Activated CD8-positive, alpha-beta memory T cell treated with anti-CD3 and anti-CD28 coated beads for 24 hours (primary cell): Measurements from ENCODE around the gene PCSK6.

Experiments used
- DNase-seq: peaks from one replicate; pipeline ENCODE4 v3.0.0-alpha.2; 2020

PCSK6 gene

DNA sequence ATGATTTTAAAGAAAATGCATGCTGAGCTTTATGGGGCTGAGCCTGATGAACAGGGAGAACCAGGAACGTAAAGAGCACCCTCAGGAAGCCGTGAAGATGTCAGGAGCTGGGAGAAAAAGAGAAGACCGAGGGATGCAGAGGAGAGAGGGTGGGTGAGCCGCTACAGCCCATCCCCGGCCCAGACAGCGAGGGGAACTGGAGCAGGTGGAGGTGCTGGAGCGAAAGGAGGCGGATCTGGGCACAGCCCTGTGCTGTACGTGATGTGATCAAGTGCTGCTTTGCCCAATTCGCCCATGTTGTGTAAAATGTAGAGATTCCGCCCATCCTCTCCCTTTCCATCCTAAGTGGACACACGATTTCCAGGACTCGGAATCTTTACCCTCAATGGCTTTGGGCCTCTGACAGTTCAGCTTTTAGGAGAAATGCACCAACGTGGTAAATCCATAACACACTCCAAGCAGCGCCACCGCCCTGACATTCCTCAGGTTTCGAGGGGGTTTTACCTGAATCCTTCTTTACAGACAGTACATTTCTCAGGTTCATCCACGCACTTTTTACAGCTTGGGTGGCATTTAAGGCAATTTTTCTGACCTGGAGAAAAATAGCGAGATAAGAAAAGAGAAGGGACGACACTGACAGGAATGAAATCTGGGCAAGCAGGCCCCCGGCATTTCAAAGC, 167.4 kb downstream of the PCSK6 start:
- no peak for DNase-seq

DNA sequence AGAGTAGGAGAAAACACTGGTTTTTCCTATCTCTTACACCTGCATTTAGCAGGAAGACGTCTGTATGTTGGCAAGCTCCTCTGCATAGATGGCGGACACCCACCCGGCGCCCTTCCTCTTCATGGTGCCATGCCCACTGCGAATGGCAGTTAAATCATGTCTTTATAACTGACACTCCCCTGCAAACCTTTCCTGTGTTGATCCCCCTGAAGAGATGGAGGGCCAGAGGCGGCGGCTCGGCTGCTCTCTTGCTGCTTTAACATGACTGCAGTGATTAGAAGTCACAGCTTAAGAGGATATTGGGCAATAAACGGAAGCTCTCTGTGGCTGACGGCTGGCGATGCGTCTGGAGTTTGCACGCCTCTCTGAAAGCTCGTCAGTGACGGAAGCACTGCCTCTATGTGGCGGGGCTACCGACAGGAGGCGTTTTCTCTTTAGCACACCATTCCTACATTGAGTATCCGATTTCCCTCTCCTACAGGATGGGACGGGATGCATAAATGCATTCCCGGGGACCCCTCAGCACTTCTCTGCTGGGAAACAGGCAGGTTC, 168.9 kb downstream of the PCSK6 start:
- DNase-seq: peak; percentile 80

DNA sequence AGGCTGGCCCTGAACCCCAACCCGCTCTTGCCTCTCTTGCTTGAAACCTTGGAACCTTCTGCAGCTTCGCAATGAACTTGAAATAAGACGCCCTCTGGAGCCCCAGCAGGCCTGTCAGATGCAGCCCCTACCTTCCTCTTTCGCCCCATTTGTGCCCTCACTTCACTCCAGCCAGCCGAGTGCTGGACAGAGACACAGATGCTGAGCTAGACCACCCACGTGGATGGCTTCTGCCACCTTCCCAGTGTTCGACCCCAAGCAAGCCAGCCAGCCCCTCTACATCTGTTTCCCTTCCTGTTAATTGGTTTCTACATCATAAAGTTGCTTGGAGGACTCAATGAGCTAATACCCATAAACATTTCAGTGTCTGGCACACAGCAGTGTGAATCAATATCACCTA, 170.7 kb downstream of the PCSK6 start:
- DNase-seq: no peak

DNA sequence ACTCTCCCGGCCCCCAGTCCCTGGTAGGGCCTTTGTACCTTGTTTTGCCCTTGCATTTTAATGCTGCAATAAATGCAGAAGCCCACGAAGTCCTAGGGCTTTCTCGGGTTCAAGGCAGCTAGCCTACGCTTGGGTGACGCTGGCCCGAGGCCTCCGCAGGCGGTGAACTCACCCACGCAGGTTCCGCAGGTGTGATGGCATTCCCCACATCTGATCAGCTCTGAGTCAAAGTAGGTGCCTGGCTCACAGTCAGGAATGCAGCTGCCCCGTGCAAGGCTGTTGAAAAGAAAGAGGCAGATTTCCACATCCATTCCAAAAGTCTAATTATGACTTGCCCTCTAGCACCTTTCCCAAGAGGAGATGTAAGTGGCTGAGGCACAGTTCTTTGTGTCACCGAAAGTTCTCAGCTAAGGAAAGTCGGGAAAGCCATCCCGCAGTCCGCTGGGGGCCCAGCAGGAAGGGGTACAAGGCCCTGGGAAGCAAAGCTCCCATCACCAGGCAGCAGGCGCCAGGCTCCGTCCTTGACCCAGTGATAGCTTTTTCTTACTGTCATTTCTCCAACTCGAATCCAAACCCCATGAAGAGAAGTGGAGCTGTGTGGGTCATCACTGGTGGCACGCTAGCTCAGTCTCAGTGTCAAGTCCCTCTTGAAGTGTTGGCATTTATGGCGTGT, 171.2 kb downstream of the PCSK6 start:
- DNase-seq: no peak

DNA sequence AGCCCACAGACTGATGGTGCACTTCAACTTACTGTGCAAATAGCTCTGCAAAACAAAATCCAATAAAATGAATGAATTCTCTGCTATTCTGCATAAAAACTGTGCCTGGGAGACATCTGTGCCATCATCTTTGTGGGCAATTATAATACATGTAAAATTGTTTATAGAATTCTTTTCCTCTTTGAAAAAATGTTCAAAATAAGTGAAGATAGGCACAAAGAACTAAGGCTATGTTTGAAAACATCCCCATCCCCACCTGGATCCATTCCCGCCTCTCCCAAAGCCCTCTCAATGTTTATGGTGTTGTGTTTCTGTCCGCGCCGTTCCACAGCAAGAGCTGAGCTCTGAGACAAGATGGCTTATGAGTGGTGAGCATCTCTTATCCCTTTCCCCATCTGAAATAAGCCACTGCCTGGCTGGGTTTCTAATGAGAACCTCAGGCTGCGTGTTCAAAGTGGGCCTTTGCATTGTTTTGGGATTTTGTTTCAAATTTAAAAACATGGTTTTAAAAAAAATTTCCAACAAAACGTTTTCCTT, 172.1 kb downstream of the PCSK6 start:
- no peak for DNase-seq

DNA sequence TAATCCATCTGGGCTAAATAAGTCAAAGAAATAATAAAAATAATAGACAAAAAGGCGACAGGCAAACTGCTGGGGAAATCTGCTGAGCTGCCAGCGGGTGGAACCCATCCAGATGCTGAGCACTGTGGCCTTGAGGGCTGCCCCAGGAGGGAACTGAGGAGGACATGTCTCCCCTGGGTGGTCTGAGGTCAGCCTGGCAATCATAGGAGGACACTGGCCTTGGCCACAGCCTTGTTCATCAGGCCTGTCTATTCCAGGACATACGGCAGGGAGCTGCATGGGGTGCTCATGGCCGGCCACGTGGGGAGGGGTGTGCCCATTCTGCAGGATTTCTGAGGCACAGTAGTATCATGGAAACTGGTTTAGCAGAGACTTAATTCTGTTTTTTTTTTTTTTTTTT, 173.0 kb downstream of the PCSK6 start:
- no peak for DNase-seq

DNA sequence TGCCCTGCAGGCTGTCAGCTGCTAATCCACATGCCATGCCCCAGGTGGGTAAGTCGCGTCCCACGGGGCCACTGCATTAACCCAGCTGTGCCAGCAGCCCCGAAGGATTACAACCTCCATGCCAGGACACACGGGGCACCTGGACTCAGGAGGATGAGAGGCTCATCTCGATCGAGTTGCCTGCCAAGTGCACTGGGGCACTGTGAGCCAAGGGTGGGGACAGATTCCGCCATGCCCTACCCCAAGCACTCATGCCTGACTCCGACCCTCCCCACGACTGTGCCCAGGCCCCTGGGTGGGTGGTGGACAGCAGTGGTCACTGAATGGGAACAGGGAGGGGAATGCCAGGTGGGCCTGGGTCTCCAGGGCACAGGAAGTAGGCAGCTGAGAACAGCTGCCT, 173.8 kb downstream of the PCSK6 start:
- DNase-seq: no peak

DNA sequence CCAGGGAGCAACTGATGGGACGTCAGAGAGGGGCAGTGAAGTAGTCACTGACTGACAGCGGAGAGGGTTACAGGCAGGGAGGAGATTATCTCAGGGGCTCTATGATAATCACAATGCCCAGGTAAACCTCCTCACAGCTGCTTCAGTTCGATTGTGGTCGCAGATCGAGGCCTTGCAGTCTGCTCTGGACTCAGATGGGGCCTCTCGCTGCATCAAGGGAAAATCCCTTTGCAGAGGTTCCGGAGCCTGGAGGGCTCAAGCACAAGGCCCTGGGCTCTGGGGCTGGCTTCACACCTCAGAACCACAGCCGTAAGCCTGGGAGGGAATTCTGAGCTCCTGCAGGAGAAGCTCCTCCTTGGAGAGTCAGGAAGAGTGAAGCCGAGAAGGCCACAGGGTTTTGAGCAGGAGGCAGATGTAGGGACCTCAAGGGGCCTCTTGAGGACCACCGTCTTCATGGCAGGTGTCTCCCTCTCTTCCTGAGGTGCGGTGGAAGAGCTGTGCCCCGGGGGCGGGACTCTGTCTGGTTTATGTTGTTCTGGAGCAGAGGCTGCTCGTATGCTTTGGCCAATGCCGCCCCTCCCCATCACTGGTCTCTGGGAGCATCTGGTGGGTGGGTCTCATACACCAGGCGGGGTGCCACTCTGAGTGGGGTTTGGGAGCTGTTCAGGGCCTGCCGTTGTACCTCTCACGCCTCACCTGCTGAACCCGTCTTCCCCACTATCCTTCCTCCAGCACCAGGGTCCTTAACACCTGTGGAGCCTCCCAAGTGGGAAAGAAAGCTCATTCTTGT, 175.0 kb downstream of the PCSK6 start:
- no peak for DNase-seq

DNA sequence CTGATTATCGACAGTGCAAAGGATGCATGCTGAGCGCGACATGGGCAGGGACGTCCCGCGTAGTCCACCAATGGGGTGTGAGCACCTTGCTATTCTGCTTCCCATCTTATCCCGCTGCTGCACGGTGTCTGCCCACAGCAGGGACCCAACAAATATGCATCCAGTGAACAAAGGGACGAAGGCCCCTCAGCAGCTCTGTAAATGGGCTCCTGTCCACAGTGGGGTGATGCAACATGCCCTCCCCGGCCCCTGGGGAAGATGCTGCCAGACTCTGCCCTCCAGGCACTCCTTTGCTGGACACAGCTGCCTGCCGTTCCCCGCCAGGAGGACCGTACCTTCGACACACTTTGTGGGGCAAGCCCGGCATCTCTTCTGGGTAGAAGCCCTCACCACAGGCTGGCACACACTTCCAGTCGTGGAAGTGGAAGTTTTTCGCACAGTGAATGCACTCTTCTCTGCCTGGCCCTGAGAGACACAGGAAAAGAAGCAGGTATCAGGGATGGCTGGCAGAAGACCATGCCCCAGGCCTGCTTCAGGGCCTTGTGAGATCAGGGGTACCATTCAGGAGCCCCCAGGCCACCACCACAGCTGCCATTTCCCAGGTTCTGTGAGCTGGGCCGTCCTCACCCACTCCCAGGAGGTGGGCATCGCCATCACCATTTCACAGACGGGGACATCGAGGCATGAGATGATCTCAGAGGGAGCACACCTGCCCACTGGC, 176.3 kb downstream of the PCSK6 start:
- no peak for DNase-seq

DNA sequence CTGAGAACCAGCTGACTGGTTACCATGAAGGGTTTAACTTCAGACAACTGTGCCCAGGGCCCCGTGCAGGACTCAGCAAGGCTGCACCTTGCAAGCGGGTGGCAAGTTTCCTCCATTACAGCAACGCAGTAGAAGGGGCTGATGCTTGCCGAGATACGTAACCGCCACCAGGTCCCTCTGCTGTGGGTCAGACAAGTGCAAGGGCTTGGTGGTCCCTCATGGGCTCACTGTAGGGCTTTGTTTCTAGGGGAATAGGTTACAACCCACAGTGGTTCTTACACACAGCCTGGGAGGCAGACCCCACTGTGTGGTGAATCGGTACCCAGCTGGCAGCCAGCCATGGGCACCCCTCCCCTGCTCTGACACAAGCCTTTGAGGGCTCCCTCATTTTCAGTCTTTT, 179.0 kb downstream of the PCSK6 start:
- no peak for DNase-seq

DNA sequence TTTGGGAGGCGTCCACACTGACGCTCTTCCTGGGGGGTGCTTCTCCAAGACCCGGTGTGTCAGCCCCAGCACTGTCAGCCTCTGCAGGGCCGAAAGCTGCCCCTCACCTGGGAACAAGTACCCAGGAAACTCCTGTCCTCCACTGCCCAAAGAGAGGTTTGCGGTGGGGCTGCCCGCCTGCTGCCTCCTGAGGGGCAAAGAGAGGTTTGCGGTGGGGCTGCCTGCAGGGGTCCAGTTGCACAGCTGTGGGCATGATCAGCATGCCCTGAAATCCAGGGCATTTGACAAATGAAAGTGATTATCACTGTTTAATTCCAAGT, 179.4 kb downstream of the PCSK6 start:
- DNase-seq: no peak

DNA sequence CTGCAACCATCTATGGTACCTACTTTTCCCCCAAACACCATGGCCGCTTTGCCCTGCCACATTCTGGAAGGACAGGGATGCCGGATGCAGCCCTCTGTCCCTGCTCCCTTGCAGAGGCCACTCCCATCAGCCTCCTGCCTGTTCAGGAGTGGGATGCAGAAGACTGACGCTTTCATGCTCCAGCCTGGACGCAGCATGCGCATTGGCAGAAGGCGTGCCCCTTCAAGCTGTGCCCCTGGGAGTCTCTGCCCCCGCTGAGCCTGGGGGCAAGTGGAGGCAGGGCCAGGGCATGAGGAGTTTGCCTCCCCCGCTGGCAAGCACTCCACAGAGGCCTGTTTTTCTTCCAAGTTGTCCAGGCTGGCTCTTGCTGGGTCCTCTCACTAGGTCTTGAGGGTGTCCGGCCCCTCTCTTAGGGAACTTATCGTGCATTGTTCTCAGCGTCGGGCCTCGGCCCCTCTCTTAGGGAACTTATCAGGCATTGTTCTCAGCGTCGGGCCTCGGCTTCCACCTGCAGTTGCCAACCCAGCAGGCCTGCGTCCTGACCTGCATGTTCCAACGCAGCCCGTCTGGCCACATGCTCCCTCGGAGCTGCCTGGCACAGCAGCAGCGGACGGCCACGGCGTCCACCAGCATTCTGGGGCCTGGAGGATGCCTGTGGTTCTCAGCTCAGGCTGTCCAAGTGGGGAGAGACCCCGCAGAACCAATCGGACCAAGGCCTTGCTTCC, 179.9 kb downstream of the PCSK6 start:
- DNase-seq: no peak

DNA sequence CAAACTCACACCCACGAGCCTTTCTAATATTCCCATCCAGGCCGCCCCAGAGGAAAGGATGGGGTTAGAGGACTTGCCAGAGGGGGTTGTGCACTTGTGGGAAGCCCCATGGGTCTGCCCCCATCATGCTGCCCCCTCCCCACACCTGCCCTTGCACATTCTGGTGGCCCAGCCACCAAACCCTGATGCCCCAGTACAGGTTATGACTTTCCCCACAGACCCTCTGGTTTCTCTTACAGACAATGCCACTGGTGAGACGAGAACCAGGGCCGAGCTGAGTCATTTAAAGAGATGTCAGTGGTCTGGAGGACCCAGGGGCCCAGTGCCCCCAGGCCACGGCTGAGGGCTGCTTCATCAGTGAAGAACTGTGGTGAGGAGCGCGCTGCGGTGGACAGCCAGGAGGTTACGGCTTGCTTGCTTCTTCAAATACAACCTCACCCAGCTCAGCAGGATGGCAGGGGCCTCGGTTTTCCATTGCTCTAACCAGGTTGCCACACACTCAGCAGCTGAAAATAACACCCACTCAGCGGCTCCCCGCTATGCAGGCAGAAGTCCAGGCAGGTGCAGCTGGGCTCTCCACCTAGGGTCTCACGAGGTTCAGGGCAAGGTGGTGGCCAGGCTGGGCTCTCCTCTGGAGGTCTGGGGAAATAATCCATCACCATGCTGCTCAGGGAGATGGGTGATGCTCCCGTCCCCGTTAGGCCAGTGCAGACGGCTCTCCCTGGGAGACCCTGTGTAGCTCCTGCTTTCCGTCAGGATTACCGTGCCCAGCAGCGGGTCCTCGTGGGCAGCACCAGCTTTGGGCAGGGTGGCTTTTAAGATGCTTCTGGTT, 180.7 kb downstream of the PCSK6 start:
- DNase-seq: no peak

DNA sequence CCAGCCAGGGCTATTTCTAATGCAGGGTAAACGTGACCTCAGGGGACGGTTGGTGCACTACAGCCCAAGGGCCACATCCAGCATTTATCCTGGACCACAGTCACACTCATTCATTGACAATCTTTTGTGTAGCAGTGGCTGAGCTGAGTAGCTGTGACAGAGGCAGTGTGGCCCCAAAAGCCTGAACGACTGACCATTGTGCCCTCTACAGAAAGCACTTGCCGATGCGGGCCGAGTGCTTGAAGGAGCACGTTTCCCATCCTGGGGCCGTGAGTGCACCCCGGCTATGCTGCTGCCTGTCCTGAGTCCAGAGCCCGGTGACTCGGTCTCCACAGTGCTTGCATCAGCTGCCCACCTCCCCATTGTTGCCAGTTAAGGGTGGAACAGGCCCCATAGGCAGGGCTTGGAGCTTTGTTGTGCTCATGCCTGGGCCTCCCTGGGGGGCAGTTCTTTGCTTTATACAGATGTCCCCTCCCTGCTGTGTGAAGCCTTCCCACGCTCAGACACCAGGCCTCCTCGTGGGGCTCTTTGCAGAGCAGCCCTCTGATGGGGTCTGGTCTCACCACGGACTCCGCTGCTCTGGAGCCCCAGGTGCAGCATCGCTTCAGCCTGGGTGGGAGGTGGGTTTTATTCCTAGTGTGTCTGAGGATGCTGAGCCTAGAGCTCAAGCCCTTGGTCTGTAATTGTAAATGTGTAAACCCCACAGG, 181.5 kb downstream of the PCSK6 start:
- DNase-seq: no peak

DNA sequence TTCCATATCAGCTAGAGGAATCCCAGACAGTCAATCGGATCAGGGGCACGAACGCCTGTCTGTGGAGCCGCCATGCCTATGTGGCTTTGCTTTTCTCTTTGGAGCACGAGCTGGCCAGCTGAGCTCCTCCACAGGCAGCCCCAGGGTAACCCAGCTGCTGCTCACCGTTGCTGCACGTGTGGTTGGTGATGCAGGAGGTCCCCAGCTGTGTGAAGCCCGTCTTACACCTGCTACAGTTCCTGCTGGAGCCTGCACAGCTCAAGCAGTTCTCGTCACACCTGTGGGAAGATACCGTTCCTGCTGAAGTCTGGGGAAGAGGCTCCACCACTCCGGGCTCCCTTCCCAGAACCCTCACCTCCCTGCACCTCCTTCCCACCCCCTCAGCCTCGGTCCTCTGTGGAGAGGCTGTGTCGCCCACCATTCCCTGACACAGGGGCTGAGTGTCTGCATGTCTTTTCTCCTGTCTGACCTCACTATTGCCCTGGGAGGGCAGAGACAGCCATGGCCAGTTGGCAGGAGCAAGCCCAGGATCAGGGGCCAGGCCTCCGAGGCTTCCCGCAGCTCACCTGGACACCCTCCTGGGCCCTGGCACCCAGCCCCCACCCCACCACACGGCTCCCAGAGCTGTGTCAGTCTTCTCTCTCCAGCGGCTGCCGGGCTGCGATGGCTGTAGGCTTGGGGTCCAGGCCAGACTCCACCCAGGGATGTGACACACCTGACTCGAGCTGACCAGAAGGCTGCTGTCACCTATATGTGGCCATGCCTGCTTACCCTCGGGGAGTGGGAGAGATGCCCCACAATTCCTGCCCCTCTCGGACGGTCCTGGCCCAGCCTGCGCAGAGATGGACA, 182.2 kb downstream of the PCSK6 start:
- DNase-seq: no peak

DNA sequence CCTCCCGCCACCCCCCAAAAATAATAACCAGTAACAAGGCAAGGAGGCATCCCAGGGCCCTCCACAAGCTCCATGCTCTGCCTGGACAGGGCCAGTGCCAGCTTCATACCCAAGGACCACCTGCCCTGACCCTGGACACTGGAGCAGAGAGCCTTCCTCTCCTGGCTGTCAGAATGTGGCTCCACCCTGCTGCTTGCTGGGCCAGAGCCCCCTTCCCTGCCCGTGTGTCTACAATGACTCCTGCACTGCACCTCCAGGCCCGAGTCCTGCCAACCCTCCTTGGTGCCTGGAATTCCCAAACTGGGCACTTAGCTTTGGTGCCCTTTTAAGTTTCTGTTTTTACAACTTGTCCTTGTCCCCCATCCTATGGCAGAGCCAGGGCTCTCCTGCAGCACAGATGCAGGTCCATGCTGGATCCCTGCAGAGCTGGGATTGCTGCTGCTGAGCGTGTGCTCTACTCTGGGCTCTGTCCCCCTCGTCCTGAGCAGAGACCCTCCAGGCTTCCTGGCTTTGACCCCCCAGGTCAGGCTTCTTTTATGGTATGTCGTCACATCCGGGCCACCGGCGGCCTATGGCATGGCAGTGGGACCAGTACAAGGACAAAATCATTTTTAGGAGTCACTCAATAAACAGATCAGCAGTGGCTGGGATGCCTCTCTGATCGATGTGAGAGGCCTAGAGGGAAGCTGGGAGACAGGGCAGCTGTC, 183.0 kb downstream of the PCSK6 start:
- DNase-seq: no peak

DNA sequence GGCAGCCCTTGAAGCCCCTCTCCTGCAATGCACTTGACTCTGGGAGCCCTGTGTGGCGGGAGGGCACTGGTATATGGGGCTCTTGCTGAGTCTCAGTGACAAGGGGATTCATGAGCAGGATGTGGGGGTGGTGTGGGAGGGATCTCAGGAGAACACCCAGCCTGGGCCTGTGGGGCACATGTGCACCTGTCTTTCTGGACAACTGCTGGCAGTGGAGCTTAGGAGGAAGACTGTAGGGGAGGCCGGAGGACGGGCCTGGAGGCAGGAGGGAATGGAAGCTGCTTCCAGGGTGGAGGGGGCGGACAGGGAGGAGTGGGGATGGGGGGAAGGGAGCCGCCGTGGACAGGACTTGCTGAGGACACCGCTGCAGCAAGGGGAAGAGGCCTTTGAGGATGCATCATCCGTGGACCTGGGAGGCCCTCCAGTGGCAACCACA, 183.7 kb downstream of the PCSK6 start:
- no peak for DNase-seq

DNA sequence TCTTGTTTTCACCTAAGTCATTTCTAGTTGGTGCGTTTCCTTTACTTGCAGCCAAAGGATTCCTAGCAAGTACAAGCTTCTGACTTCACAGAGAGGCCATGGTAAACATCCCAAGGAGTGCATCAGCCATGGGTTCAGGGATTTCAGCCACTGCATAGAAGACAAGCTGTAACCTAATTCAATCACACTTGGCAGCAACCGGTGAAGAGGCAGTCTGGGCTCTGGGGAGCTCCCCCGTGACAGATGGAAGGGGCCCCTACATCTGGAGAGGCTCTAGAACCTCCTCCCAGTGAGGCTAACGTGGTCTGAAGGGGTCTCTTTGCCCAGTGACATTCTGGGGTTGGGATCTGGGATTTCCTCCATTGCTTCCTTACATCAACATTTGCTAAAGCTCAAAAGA, 186.1 kb downstream of the PCSK6 start:
- DNase-seq: no peak
